GM21737 (cell line): ENCODE data around the gene LENG1.
A peak's percentile ranks its signal among the peaks of the same experiment; 100 is the strongest.

ENCODE experiments used
- ATAC-seq: cut with Tn5 transposase; IDR thresholded peaks from one replicate; pipeline ENCODE4 v1.9.1; 2021; ENCODE audit warnings: mild to moderate bottlenecking, moderate library complexity; ENCODE audit not compliant: unreplicated experiment

LENG1 gene

DNA sequence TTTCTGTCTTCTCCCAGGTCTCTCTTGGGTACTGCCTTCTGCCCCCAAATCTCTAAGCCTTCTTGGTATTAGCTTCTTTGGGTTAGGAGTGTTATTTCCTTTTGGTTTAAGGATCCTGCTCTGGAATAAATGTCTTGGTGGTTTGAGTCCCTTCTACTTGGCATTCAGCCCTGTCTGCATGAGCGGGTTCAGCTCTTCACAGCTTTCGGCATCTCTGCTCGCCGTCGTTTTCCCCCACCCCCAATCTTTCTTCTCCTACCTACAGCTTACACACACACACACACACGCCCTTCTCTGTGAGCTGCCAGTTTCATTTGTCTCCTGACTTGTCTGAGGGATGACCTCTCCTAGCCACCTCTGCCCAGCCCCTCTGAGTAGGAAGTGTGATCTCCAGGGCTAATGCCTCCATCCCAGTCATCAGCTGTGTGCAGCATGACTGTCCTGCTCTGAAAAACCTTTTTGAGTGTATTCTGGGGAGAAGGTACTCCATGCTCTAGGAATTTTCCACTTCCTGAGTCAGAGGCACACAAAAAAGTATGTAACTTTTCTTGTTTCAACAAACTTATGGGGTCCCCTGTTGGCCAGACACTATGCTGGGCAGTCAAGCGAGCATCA, 17.2 kb downstream of the LENG1 start:
- ATAC-seq, result no peak

DNA sequence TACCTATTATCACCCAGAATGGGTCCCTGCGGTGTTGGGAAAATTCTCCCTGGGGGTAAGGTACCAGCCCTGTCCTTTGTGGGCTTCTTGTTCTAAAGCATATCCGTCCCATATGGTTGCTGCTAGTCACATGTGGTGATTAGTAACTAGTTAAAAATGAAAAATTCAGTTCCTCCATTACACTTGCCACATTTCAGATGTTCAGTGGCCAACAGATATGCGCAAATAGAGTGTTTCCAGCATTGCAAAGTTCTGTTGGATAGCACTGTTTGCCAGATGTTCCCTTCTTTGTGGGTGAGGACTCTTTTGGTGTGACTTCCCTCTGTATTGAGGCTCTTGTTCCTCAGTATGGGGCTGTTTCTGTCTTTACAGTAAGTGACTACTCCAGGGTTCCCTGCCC, 18.2 kb downstream of the LENG1 start:
- no peak for ATAC-seq

DNA sequence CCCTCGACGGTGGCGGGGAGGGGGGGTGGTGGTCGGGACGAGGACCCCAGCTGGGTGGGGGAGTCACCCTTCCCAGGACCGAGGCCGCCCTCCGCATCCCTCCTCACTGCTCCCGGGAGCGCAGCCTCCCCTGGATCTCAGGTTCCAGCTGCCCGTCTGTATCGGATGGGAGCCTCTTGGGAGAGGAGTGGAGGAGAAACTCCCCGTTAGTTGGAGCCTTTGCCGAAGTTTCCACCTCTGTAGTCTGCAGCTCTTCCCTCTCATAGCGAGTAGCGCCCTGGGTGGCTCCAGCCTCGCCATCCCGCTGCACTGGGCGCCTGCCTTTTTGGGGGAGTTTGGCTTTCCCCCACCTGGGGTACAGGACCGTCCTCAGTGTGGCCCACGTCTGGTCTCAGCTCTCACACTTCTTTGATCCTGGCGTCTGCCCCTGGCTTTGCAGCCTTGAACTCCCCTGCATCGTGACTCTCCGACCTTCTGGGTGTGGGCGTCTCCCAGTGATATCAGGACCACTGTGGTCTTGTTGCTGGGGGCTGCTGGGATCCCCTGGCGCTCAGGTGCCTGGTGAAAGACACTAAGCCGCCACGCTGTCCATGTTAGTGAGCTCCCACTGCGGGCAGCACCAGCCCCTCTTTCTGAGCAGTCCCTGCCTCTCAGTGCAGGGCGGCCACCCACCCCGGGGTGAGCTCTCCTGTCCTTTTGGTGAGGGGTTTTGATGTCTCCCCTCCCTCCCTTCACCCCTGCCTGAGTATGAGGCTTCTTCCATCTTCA, 20.8 kb downstream of the LENG1 start:
- ATAC-seq, result no peak

DNA sequence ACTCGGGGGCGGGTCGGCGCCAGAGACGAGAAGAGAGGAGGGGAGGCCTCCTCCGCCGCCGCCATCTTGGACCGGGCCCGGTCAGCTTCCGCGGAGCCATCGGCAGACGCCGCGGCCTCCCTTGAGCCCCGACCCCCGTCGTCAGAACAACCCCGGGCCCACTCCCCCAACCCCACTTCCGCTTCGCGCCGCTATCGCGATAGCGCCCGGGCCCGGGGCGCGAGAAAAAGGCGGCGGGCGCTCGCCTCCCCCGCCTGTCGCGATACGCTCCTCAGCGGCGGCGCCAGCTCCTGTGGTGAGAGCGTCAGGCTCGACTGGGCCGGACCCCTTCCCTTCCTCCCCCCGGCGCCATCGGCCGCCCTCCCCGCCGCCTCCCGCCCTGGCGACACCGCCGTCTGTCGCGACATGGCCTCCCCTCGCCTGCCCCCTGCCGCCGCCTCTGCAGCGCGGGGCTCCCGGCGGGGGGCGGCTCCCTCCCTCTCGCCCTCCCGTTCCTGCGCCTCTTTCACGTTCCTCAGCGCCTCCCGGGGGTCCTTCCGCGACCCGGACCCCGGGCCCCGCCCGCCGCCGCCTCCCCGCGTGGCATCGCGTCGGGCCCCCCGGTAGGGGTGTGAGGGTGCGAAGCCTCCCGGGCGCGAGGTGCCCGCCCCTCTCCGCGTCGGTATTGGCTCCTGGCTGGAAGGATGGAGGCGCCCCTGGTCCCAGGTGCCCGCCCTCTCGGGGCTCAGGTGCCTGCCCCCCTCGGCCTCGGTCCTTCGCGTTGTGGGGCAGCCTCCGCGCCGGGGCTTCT, 21.6 kb downstream of the LENG1 start, which contains the start of gene CNOT3:
Gene CNOT3, plus strand, starts transcription at position 64 of the 790 bp plus-strand sequence. CDS start 5,217 bp downstream, outside the sequence.
- no peak for ATAC-seq

DNA sequence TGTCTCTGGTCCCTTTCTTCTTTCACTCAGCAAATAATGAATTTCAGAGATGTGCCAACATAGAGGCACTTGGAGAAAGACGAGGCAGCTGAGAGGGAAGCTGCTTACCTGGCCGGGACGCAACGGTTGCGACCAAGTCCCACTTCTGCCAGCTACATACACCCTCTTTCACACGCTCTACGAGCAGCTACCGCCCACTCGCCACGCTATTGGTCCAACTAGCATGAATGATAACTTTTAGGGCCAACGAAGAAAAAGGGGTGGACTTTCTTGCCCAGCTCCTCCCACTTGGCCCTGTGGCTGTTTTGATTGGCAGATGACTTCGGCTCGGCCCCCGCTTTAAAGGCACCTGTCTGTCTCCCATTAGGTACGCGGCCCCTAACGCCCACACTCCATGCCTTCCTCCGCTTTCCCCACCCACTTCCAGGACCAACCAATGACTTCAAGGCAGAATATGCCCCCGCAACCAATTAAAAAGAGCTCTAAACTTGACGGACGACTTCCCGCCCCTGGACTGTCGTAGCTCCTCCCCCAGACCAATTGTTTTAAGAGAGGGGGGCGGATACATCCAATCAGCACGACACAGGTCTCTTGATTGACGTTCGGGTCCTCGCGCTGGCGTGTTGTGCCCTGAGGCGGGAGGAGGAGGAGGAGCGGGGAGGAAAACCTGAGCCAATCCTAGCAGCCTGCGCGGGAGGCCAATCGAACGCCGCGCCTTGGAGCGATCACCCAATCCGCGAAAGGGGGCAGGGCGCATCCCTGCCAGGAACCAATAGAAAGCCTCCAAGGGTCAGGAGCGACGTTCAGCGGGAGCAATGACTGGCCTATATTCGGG, 22.4 kb downstream of the LENG1 start:
- peak; percentile 72 for ATAC-seq

DNA sequence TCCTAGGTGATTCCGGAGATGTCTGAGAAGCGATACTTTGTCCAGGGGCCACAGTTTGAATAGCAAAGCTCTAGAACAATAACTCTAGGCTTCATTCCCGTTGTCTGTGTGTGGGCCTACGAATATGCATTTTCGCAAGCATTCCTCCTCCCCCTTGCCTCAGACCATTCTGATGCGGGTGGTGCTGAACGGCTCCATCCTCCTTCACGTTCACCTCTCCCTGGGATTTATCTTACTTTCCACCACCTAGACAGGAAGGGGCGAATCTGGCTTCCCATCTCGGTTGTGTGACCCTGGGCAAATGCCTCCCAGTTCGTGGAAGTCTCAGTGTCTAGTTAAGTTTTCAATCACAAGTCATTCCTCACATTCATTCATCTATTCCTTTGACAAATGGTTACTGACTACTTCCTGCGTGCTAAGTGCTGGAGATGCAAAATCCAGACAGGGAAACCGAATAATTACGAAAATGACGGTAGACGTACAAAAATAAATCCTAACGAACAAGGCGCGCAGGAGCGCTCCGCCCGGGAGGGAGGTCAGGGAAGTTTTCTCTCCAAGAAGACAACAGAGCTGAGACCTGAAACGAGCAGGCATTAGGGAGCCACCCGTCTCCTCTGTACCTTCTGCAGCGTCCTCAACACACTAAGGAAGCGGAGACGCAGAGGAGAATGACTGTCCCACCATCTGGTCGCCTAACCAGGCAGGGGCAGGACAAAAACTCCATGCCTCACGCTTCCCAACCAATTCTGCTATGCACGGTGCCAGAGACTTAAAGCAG, 23.2 kb downstream of the LENG1 start:
- ATAC-seq, result peak; percentile 0

DNA sequence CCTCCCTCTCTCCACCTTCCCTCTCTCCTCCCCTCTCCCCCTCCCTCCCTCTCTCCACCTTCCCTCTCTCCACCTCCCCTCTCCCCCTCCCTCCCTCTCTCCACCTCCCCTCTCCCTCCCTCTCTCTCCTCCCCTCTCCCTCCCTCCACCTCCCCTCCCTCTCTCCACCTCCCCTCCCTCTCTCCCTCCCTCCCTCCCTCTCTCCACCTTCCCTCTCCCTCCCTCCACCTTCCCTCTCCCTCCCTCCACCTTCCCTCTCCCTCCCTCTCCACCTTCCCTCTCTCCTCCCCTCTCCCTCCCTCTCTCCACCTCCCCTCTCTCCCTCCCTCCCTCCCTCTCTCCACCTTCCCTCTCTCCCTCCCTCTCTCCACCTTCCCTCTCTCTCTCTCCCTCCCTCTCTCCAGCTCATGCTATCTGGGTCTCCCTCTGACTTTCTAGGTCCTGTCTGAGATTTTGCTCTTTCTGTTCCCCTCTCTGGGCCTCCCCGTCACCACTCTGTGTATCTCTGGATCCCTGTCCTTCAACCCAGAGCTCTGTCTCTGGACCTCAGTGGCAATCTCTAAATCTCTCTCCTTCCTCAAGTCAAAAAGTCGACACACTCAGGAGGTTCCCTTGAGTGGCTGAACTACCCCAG, 25.4 kb downstream of the LENG1 start:
- ATAC-seq, result no peak

DNA sequence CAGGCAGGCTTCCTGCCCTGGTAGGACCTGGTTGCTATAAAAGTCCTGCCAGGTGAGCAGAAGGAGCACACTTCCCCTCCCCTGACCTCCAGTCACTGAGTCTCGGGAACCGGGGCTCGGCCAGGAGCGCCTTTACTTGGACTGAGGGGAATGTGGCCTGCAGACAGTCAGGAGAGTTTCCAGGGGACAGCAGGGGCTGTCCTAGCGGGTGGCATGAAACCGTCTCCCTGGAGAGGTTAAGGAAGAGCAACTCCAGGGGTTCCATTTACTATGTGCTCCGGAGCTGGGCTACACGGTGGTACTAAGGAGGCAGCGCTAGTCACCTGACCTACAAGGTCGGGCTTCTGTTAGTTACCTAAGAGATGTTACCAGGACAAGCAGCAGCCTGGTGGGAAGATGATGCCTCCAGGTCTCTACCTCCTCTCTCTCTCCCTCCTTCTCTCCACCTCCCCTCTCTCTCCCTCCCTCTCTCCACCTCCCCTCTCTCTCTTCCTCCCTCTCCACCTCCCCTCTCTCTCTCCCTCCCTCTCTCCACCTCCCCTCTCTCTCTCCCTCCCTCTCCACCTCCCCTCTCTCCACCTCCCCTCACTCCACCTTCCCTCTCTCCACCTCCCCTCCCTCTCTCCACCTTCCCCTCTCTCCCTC, 26.1 kb downstream of the LENG1 start:
- no peak for ATAC-seq

DNA sequence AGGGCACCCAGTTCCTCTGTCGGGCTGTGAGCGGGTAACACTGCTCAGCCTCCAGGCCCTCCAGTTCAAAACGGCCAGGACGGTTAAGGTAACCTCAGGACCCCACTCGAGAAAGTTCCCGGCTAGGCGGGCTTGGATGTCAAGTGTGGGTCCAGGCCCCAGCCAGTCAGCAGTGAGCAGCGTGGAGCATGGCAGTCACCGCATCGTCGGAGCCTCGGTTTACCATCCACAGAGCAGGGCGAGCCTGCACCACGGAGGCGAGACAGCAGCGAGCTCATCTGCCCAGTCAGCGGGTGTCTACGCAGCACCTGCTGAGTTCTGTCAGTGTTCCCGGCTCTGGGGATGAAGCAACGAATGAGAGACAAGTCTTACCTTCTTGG, 29.9 kb downstream of the LENG1 start:
- ATAC-seq, result no peak

DNA sequence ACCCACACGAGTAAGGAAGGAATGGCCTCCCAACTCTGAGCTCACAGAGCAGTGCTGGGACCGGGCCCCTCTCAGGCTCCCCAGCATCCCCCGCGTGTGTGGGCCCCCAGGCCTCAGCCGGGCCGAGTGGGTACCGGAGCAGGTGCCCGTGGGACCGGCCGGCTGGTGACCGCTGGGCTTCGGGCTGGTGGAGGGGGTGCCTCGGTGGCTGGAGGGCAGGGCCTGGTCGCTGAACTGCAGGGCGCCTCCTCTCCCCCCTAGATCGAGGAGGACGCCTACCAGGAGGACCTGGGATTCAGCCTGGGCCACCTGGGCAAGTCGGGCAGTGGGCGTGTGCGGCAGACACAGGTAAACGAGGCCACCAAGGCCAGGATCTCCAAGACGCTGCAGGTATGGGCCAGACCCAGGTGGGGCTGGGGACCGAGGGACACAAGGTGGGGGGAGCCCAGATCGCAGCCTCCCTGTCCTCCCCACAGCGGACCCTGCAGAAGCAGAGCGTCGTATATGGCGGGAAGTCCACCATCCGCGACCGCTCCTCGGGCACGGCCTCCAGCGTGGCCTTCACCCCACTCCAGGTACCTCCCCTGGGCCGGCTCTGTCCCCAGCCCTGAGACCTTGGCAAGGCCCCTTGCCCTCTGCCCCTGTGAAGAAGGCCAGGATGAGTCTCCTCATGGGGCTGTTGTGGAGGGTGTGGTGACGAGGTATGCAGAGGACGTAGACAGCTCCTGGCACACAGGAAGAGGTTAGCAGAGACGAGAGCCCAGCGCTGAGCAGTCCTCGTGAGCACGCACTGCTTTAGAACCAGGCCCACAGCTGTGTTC, 30.5 kb downstream of the LENG1 start:
- ATAC-seq, result no peak

DNA sequence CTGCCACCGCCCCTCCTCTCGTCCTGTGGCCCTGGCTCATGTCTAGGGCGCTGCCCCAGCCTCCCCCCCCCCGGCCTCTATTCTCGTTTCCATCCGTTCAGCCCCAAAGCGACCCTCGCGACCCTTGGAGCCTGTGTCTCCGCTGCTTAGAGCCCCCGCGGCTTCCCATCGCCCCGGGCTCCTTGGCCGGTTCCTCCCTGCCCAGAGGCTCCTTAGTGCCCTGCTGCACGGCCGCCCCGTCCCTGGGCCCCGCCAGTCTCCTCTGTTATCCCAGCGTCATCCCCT, 31.1 kb downstream of the LENG1 start:
- ATAC-seq, result no peak

DNA sequence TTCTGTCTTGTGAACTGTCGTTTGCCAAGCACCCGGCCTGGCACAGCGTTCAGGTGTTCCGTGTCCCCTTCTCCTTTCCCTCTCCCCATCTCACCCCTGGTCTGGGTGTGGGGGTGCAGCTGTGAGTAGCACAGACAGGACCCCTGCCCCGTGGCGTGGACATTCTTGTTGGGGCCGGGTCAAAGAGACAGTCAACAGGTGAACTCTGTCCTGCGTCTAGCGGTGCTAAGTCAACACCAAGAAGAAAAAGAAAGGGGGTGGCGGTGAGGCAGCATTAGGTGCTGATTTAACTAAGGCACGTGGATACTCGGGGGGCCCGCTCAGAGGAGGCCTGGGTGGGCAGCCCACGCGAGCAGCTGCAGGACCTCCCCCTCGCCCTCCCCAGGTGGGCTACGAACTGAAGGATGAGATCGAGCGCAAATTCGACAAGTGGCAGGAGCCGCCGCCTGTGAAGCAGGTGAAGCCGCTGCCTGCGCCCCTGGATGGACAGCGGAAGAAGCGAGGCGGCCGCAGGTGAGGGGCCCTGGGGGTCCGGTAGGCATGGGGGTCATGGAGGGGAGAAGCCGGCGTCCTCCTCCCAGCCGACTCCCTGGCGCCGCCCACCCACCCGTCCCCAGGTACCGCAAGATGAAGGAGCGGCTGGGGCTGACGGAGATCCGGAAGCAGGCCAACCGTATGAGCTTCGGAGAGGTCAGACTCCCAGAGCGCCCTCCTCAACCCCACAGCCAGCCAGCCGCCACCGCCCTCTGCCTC, 31.7 kb downstream of the LENG1 start:
- no peak for ATAC-seq

DNA sequence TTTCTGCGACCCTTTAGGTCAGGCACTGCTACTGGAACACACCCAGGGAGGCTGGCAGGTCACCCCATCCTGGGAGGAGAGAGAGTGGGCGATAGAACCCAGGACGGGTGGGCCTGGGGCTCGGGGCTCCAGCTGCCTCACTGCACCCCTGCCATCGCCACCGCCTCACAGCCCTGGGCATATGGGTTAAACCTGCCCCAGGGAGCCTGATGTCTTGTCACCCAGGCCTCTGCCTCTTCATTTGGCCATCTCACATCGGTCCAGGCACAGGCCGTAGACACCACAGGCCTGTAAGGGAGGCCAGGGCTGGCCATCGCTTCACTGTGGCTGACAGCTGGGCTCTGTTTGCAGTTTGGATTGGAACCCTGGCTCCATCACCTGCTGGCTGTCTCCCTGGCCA, 33.8 kb downstream of the LENG1 start:
- no peak for ATAC-seq

DNA sequence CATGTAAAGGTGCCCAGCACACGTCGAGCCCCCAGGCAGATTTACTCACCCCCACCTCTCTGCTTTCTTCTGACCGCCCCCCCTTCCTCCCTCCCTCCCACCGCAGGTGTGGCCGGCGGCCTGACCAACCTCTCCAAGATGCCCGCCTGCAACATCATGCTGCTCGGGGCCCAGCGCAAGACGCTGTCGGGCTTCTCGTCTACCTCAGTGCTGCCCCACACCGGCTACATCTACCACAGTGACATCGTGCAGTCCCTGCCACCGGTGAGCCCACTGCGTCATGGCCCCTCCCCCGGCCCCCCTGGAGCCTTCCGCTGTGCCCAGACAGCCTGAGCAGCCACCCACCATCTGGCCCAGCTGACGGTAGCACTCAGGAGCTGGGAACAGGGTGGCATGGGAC, 35.1 kb downstream of the LENG1 start:
- no peak for ATAC-seq

DNA sequence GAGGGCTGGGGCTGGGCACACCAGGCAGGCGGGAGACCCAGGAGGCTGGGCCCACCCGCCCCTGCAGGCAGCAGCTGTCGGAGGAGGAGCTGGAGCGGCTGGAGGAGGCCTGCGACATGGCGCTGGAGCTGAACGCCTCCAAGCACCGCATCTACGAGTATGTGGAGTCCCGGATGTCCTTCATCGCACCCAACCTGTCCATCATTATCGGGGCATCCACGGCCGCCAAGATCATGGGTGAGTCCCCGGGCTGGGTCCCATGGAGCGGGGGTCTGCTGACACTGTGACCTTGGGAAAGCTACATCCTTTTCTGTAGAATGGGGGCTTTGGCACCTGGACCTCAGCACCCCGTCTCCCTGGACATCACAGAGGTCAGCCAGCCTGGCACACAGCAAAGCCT, 35.8 kb downstream of the LENG1 start:
- ATAC-seq, result no peak

DNA sequence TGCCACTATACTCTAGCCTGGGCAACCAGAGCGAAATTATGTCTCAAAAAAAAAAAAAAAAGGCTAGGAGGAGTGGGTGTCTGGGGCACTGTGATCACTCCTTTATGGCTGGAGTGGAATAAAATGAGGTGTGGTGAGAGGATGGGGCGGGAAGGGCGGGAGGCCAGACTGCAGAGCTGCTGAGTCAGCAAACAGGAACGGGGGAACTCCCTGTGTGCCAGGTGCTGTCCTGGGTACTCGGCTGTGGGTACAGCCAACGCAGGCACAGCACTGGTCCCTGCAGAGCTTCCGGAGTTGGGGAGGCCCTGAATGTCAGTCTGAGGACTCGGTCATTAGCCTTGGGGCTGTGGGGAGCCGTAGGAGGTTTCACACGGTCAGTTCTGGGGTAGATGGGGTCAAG, 38.3 kb downstream of the LENG1 start:
- ATAC-seq, result no peak

DNA sequence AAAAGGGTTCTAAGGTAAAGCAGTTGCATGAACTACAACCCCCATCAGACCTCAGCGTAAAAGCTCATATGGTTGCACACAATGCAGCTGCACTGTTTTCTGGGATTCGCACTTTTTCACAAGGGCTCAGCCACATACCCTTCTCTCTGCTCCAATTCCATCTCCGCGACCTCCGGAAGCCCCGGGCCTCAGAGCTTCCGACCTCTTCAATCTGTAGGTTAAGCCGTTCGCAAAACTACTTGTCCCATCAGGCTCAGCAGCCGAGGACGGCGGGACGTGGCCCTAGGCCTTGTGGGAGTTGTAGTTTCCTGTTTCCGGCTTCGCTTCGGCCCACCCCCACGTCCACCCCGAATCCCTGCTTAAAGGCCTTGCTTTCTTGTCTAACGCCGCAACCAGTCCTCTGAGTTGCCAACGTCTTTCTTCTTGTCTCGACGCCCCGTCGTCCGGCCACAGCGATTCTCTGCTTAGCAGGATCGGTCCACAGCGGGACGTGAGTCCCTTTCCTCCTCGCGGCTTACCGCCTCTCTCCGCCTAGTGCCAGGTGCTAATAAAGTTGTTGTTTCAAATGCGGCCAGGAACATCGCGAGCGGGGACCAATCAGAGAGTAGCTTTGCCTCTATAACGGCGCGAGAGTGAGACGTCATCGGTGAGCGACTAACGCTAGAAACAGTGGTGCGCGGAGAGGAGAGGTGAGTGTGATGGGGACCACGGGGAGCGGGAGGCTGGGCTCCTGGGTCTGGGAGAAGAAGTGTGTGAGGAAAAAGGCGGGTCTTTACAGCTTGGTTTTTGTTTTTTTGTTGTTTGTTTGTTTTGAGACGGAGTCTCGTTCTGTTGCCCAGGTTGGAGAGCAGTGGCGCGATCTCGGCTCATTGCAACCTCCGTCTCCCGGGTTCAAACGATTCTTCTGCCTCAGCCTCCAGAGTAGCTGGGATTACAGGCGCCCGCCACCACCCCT, 44.1 kb downstream of the LENG1 start, which contains the start of the genes PRPF31 and TFPT:
Gene PRPF31, plus strand, starts transcription at position 646 of the 955 bp plus-strand sequence. CDS start 2,525 bp downstream, outside the sequence.
Gene TFPT, minus strand, starts transcription at position 549 of the 955 bp plus-strand sequence. Its CDS starts 388 bp downstream, at position 161.
- peak; percentile 75 for ATAC-seq
